Measurements from ENCODE around the gene HRH3. TPM values are rescaled to one million over a fixed set of nuclear protein-coding genes. Genes with fewer than 3 reads are reported as not detected.
A peak's percentile ranks its signal among the peaks of the same experiment; 100 is the strongest.

HRH3 gene
- total and polyA plus RNA-seq, 3 experiments from 2014 or later, result not detected

- H3K27ac ChIP-seq (ENCODE audit: low read depth, low read length), result no peak overlapping the region
- DNase-seq, result no peak
- ChIA-PET CTCF (no interaction called here), POLR2A (no interaction called here)
- peaks cover 38% of the 10 kb centered on the region for H3K36me3 ChIP-seq (ENCODE audit: insufficient read depth, low read length)
- Mint-ChIP-seq H3K27me3 (no peaks in the 10 kb centered on the region), H3K36me3 (peaks cover 9 to 85% (median 21%) of the 10 kb centered on the region in 3 donors), H3K9me3 (no peaks in the 10 kb centered on the region), H3K4me3 (no peak overlapping the region), H3K4me1 (peaks cover 2 to 5% (median 3%) of the 10 kb centered on the region in 3 donors), H3K27ac (peak overlapping the region in 1 of 8 donors; percentile 75)
- H3K4me3 ChIP-seq (ENCODE audit: low read length), result no peak overlapping the region
- no peaks in the 10 kb centered on the region for H3K27me3 ChIP-seq (ENCODE audit: insufficient read depth, low read length, poor library complexity, severe bottlenecking)
- H3K4me1 ChIP-seq (ENCODE audit: insufficient read depth, low read length), result no peaks in the 10 kb centered on the region
- H3K9me3 ChIP-seq (ENCODE audit: low read length), result no peaks in the 10 kb centered on the region
Observed at GRCh38 chr20:62263396-62263795, 43.3 kb upstream of the HRH3 start.

DNA sequence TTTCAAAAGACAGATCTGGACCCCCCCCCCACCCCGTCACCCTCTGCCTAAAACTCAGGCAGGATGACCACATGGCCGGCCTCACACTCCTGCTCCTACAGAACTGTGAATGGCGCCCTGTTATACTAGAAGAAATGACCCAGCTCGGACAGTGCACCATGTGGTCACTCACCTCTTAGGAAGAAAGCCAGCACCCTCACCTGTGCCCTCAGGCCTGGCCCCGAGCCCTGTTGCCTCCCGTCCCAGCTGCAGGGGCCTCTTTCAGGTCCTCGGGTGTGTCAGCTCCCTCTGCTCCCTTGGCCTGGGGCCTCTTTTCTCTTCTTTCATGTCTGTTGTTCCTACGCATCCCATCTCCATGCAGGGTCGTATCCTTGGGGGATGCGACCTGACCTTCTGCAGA, 42.0 kb upstream of the HRH3 start:
- no peak overlapping the region for H3K4me3 Mint-ChIP-seq
- no peak for DNase-seq
- H3K27me3 Mint-ChIP-seq, result no peaks in the 10 kb centered on the region
- H3K36me3 Mint-ChIP-seq, result peaks cover 9 to 89% (median 22%) of the 10 kb centered on the region in 3 donors
- H3K27ac Mint-ChIP-seq, result peak overlapping the region in 2 of 8 donors; percentile 15 to 70
- Histone ChIP-seq H3K4me1 (ENCODE audit: insufficient read depth, low read length) (no peaks in the 10 kb centered on the region), H3K4me3 (ENCODE audit: low read length) (no peak overlapping the region), H3K27me3 (ENCODE audit: insufficient read depth, low read length, poor library complexity, severe bottlenecking) (no peaks in the 10 kb centered on the region), H3K36me3 (ENCODE audit: insufficient read depth, low read length) (peaks cover 36% of the 10 kb centered on the region), H3K27ac (ENCODE audit: low read depth, low read length) (no peak overlapping the region), H3K9me3 (ENCODE audit: low read length) (no peaks in the 10 kb centered on the region)
- CTCF ChIA-PET, result no interaction called here
- POLR2A ChIA-PET, result no interaction called here
- no peaks in the 10 kb centered on the region for H3K9me3 Mint-ChIP-seq
- peaks cover 5 to 7% (median 6%) of the 10 kb centered on the region in 3 donors for H3K4me1 Mint-ChIP-seq

GRCh38 chr20:62259294-62259565, 39.2 kb upstream of the HRH3 start:
- H3K36me3 ChIP-seq (ENCODE audit: insufficient read depth, low read length), result peaks cover 21% of the 10 kb centered on the region
- ChIA-PET CTCF (no interaction called here), POLR2A (no interaction called here)
- H3K27ac Mint-ChIP-seq, result no peak overlapping the region
- no peak overlapping the region for H3K27ac ChIP-seq (ENCODE audit: low read depth, low read length)
- DNase-seq, result no peak
- H3K9me3 Mint-ChIP-seq, result no peaks in the 10 kb centered on the region
- no peaks in the 10 kb centered on the region for H3K27me3 ChIP-seq (ENCODE audit: insufficient read depth, low read length, poor library complexity, severe bottlenecking)
- no peaks in the 10 kb centered on the region for H3K4me1 ChIP-seq (ENCODE audit: insufficient read depth, low read length)
- peaks cover 10 to 12% (median 11%) of the 10 kb centered on the region in 3 donors for H3K4me1 Mint-ChIP-seq
- H3K4me3 ChIP-seq (ENCODE audit: low read length), result no peak overlapping the region
- H3K9me3 ChIP-seq (ENCODE audit: low read length), result no peaks in the 10 kb centered on the region
- peaks cover 0 to 87% (median 15%) of the 10 kb centered on the region in 3 donors for H3K36me3 Mint-ChIP-seq
- H3K4me3 Mint-ChIP-seq, result no peak overlapping the region
- H3K27me3 Mint-ChIP-seq, result no peaks in the 10 kb centered on the region

GRCh38 chr20:62258499-62259293, 38.6 kb upstream of the HRH3 start:
- Mint-ChIP-seq H3K4me1 (peaks cover 11 to 16% (median 13%) of the 10 kb centered on the region in 3 donors), H3K27ac (no peak overlapping the region), H3K4me3 (no peak overlapping the region), H3K36me3 (peaks cover 0 to 87% (median 15%) of the 10 kb centered on the region in 3 donors), H3K9me3 (no peaks in the 10 kb centered on the region), H3K27me3 (no peaks in the 10 kb centered on the region)
- Histone ChIP-seq H3K4me3 (ENCODE audit: low read length) (no peak overlapping the region), H3K27me3 (ENCODE audit: insufficient read depth, low read length, poor library complexity, severe bottlenecking) (no peaks in the 10 kb centered on the region), H3K4me1 (ENCODE audit: insufficient read depth, low read length) (no peaks in the 10 kb centered on the region), H3K27ac (ENCODE audit: low read depth, low read length) (no peak overlapping the region), H3K9me3 (ENCODE audit: low read length) (no peaks in the 10 kb centered on the region), H3K36me3 (ENCODE audit: insufficient read depth, low read length) (peaks cover 21% of the 10 kb centered on the region)
- CTCF ChIA-PET, result no interaction called here
- POLR2A ChIA-PET, result no interaction called here
- no peak for DNase-seq

DNA sequence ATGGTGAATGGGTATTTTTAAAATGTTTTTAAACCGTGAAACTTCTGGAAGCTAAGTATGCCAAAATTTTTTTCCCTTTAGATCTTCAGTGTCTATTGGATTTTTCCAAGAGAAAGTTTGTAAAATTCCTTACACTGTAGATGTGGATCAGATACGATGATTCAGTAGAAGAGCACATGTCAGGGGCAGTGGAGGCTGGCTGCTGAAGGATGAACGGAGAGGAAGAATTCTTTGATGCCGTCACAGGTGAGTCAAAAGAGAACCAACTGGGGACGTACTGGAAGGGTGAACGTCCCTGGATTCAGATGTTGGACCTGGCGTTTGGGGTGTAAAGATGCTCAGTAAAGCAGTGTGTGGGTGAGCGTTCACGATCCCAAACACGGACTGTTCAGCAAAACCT, 35.9 kb upstream of the HRH3 start:
- DNase-seq, result no peak
- H3K27ac ChIP-seq (ENCODE audit: low read depth, low read length), result no peak overlapping the region
- Mint-ChIP-seq H3K4me3 (no peak overlapping the region), H3K4me1 (peaks cover 18 to 32% (median 23%) of the 10 kb centered on the region in 3 donors), H3K9me3 (no peaks in the 10 kb centered on the region), H3K36me3 (peaks cover 0 to 70% (median 16%) of the 10 kb centered on the region in 3 donors), H3K27ac (no peak overlapping the region), H3K27me3 (no peaks in the 10 kb centered on the region)
- H3K27me3 ChIP-seq (ENCODE audit: insufficient read depth, low read length, poor library complexity, severe bottlenecking), result no peaks in the 10 kb centered on the region
- no peaks in the 10 kb centered on the region for H3K4me1 ChIP-seq (ENCODE audit: insufficient read depth, low read length)
- CTCF ChIA-PET, result no interaction called here
- no peak overlapping the region for H3K4me3 ChIP-seq (ENCODE audit: low read length)
- POLR2A ChIA-PET, result no interaction called here
- H3K36me3 ChIP-seq (ENCODE audit: insufficient read depth, low read length), result peaks cover 14% of the 10 kb centered on the region
- no peaks in the 10 kb centered on the region for H3K9me3 ChIP-seq (ENCODE audit: low read length)

DNA sequence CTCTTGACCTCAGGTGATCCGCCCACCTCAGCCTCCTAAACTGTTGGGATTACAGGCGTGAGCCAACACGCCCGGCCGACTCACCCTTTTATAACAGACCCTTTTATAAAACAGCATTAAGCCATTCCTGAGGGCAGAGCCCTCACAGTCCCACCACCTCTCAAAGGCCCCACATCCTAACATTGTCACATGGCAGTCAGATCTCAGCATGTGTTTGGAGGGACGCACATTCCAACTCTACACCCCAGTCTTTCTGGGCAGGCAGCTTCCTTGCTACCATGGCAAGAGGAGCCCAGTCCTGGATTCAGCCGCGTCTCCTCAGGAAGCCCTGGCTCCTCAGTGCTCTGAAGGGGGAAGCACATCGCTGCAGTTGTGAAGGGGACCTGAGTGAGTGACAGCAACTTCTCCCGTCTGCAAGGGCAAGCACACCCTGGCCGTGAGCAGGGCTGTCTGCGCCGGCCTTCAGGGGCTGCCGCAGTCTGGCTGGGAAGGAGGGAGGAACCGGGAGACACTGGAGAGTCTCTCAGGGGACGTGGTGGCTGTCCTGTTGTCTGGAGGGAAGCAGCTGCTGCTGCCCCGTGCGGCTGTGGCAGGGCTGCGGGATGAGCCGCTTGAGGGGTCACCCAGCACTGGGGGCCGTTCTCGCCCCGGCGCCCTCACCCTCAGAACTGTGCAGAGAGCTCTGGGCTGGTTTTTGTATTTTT, 34.1 kb upstream of the HRH3 start:
- Histone ChIP-seq H3K36me3 (ENCODE audit: insufficient read depth, low read length) (peaks cover 2% of the 10 kb centered on the region), H3K27me3 (ENCODE audit: insufficient read depth, low read length, poor library complexity, severe bottlenecking) (no peaks in the 10 kb centered on the region), H3K27ac (ENCODE audit: low read depth, low read length) (no peak overlapping the region), H3K4me3 (ENCODE audit: low read length) (no peak overlapping the region), H3K4me1 (ENCODE audit: insufficient read depth, low read length) (no peaks in the 10 kb centered on the region), H3K9me3 (ENCODE audit: low read length) (no peaks in the 10 kb centered on the region)
- no peak for DNase-seq
- H3K4me1 Mint-ChIP-seq, result peaks cover 24 to 41% (median 32%) of the 10 kb centered on the region in 3 donors
- H3K4me3 Mint-ChIP-seq, result no peak overlapping the region
- peaks cover 0 to 56% (median 13%) of the 10 kb centered on the region in 3 donors for H3K36me3 Mint-ChIP-seq
- CTCF ChIA-PET, result no interaction called here
- no peaks in the 10 kb centered on the region for H3K9me3 Mint-ChIP-seq
- POLR2A ChIA-PET, result interaction anchor here (0.6 kb wide), 1 partner anchor 7 kb away, joined by 4 read pairs; no protein-coding TSS in a partner anchor
- H3K27ac Mint-ChIP-seq, result peak overlapping the region in 3 of 8 donors; percentile 32 to 70 (median 68)
- no peaks in the 10 kb centered on the region for H3K27me3 Mint-ChIP-seq

DNA sequence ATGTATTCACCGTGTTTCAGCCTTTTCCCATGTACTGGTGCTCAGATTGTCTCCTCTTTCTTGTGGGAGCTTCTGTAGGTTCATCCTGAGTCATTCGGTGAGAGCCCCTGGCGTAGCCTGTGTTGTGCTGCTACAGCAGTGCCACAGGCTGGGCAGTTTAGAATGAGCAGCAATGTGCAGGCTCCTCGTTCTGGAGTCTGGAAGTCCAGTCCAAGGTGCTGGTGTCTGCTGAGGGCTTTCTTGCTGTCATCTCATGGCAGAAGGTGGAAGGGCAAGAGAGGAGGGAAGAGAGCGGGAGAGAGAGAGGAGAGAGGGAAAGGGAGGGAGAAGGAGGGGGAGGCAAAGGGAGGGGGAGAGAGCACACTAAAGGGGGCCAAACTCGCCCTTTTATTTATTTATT, 33.3 kb upstream of the HRH3 start:
- ChIA-PET CTCF (no interaction called here), POLR2A (no interaction called here)
- Mint-ChIP-seq H3K4me3 (no peak overlapping the region), H3K27me3 (no peaks in the 10 kb centered on the region), H3K9me3 (no peaks in the 10 kb centered on the region), H3K36me3 (peaks cover 0 to 49% (median 10%) of the 10 kb centered on the region in 3 donors), H3K27ac (peak overlapping the region in 1 of 8 donors; percentile 72), H3K4me1 (peaks cover 21 to 44% (median 28%) of the 10 kb centered on the region in 3 donors)
- no peak overlapping the region for H3K27ac ChIP-seq (ENCODE audit: low read depth, low read length)
- H3K36me3 ChIP-seq (ENCODE audit: insufficient read depth, low read length), result no peaks in the 10 kb centered on the region
- no peak for DNase-seq
- no peaks in the 10 kb centered on the region for H3K27me3 ChIP-seq (ENCODE audit: insufficient read depth, low read length, poor library complexity, severe bottlenecking)
- H3K4me3 ChIP-seq (ENCODE audit: low read length), result no peak overlapping the region
- H3K9me3 ChIP-seq (ENCODE audit: low read length), result no peaks in the 10 kb centered on the region
- H3K4me1 ChIP-seq (ENCODE audit: insufficient read depth, low read length), result no peaks in the 10 kb centered on the region

- H3K27ac ChIP-seq (ENCODE audit: low read depth, low read length), result no peak overlapping the region
- Mint-ChIP-seq H3K4me1 (peaks cover 19 to 43% (median 26%) of the 10 kb centered on the region in 3 donors), H3K9me3 (no peaks in the 10 kb centered on the region), H3K4me3 (no peak overlapping the region), H3K27me3 (no peaks in the 10 kb centered on the region), H3K36me3 (peaks cover 0 to 41% (median 8%) of the 10 kb centered on the region in 3 donors), H3K27ac (no peak overlapping the region)
- no peak for DNase-seq
- no peaks in the 10 kb centered on the region for H3K27me3 ChIP-seq (ENCODE audit: insufficient read depth, low read length, poor library complexity, severe bottlenecking)
- H3K4me3 ChIP-seq (ENCODE audit: low read length), result no peak overlapping the region
- ChIA-PET CTCF (no interaction called here), POLR2A (no interaction called here)
- H3K4me1 ChIP-seq (ENCODE audit: insufficient read depth, low read length), result no peaks in the 10 kb centered on the region
- no peaks in the 10 kb centered on the region for H3K36me3 ChIP-seq (ENCODE audit: insufficient read depth, low read length)
- H3K9me3 ChIP-seq (ENCODE audit: low read length), result no peaks in the 10 kb centered on the region
Observed at GRCh38 chr20:62252342-62252966, 32.4 kb upstream of the HRH3 start.
